ENCODE data around the gene NANOS3.

The NANOS3 gene

DNA sequence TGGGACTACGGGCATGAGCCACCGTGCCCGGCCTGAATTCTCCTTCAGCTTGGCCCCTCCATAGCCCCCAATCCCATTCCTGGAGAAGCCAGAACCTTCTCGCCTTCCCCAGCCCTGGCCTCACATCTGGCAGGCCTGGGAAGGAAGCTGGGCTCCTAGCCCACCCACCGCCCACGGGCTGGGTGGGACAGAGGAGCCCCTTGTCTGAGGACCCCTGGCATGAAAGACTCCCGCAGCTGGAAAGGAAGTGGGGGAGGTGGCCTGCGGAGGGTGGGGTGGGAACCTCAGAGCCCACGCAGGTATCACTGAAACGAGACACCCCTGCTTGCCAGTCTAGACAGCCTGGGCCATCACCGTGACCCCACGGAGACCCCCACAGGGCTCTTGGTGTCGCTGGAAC, 7.7 kb upstream of the NANOS3 start:
- ATAC-seq = no peak
- H3K4me1 Mint-ChIP-seq = peaks cover 24% of the 10 kb centered on the region
- no peaks in the 10 kb centered on the region for H3K9me3 Mint-ChIP-seq
- H3K36me3 Mint-ChIP-seq = no peaks in the 10 kb centered on the region
- DNase-seq (ENCODE audit: low spot score in 2 of 2) = no peak
- H3K4me3 Mint-ChIP-seq = no peak overlapping the region
- no peak overlapping the region for H3K27ac Mint-ChIP-seq

DNA sequence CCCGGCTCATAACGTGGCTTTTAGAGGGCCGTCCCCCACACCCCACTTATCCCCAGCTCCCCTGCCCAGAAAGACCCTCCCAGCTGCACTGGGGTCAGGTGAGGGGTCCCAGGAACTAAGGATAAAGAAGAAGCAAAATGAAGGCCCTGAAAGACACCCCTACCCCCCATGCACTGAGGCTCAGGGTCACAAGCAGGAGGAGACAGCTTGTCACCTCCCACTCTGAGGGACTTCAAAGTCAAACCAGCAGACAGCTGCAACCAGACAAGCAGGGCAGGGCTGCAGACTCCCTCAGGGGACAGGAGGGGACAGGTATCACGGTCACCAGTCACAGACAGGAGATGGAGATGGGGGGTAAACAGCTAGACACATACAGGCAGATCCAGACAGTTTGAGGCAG, 6.1 kb upstream of the NANOS3 start:
- ATAC-seq (no peak), DNase-seq (ENCODE audit: low spot score in 2 of 2) (no peak)
- H3K36me3 Mint-ChIP-seq = no peaks in the 10 kb centered on the region
- H3K27ac Mint-ChIP-seq = no peak overlapping the region
- no peak overlapping the region for H3K4me3 Mint-ChIP-seq
- H3K9me3 Mint-ChIP-seq = no peaks in the 10 kb centered on the region
- H3K4me1 Mint-ChIP-seq = peaks cover 18% of the 10 kb centered on the region

DNA sequence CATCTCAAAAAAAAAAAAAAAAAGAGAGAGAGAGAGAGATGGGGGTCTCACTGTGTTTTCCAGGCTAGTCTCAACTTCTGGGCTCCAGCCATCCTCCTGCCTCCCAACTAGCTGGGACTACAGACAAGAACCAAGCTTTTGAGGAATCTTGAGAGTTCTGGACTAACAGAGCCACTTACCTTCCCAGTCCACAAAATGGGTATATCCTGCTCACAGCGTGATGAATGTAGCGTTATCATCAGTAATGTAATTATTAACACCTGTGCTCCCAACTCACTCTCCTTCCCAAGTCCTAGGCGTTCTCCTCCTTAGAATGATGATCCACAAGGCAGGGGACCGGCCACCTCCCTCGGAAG, 4.6 kb upstream of the NANOS3 start:
- Mint-ChIP-seq H3K4me3 (peak overlapping the region; percentile 51), H3K4me1 (peaks cover 9% of the 10 kb centered on the region), H3K27ac (no peak overlapping the region), H3K9me3 (no peaks in the 10 kb centered on the region), H3K36me3 (no peaks in the 10 kb centered on the region)
- DNase-seq (ENCODE audit: low spot score in 2 of 2) = no peak
- ATAC-seq = no peak

- ATAC-seq (peak; percentile 69), DNase-seq (ENCODE audit: low spot score in 2 of 2) (peak in 1 of 2 donors; percentile 71)
- Mint-ChIP-seq H3K27ac (no peak overlapping the region), H3K4me3 (peak overlapping the region; percentile 51), H3K36me3 (no peaks in the 10 kb centered on the region), H3K9me3 (no peaks in the 10 kb centered on the region), H3K4me1 (peaks cover 9% of the 10 kb centered on the region)
Observed at GRCh38 chr19:13872695-13873389, 4.1 kb upstream of the NANOS3 start.

- no peak for DNase-seq (ENCODE audit: low spot score in 2 of 2)
- Mint-ChIP-seq H3K36me3 (no peaks in the 10 kb centered on the region), H3K9me3 (no peaks in the 10 kb centered on the region), H3K4me3 (no peak overlapping the region), H3K27ac (no peak overlapping the region), H3K4me1 (peaks cover under 1% of the 10 kb centered on the region)
- no peak for ATAC-seq
Observed at GRCh38 chr19:13873834-13874515, 3.0 kb upstream of the NANOS3 start.

DNA sequence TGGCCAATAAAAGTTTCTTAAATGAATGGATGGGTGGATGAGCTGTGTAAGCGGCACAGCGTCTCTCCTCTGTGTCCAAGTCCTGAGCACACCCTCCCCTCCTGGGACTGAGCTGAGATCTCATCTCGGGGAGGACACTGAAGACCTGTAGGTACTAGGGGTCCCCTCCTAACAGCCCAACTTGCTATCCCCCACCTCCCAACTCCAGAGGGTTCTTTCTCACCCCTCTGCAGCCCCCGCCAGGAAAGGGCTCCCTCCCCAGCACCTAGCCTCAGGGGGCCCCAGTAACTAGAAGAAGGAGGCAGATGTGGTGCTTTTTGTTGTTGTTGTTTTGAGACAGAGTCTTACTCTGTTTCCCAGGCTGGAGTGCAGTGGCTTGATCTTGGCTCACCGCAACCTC, 1.1 kb upstream of the NANOS3 start:
- DNase-seq (ENCODE audit: low spot score in 2 of 2) = no peak

GRCh38 chr19:13877303-13877702, 369 bp downstream of the NANOS3 start:
- H3K9me3 Mint-ChIP-seq = no peaks in the 10 kb centered on the region
- ATAC-seq = no peak
- no peak for DNase-seq (ENCODE audit: low spot score in 2 of 2)
- no peak overlapping the region for H3K27ac Mint-ChIP-seq
- peaks cover 21% of the 10 kb centered on the region for H3K4me1 Mint-ChIP-seq
- H3K36me3 Mint-ChIP-seq = peaks cover 11% of the 10 kb centered on the region
- no peak overlapping the region for H3K4me3 Mint-ChIP-seq

More for the DNA sequence above, 1.1 kb upstream of the NANOS3 start:
- no peaks in the 10 kb centered on the region for H3K36me3 Mint-ChIP-seq
- ATAC-seq = no peak
- H3K9me3 Mint-ChIP-seq = no peaks in the 10 kb centered on the region
- no peak overlapping the region for H3K27ac Mint-ChIP-seq
- no peak overlapping the region for H3K4me3 Mint-ChIP-seq
- peaks cover 6% of the 10 kb centered on the region for H3K4me1 Mint-ChIP-seq

DNA sequence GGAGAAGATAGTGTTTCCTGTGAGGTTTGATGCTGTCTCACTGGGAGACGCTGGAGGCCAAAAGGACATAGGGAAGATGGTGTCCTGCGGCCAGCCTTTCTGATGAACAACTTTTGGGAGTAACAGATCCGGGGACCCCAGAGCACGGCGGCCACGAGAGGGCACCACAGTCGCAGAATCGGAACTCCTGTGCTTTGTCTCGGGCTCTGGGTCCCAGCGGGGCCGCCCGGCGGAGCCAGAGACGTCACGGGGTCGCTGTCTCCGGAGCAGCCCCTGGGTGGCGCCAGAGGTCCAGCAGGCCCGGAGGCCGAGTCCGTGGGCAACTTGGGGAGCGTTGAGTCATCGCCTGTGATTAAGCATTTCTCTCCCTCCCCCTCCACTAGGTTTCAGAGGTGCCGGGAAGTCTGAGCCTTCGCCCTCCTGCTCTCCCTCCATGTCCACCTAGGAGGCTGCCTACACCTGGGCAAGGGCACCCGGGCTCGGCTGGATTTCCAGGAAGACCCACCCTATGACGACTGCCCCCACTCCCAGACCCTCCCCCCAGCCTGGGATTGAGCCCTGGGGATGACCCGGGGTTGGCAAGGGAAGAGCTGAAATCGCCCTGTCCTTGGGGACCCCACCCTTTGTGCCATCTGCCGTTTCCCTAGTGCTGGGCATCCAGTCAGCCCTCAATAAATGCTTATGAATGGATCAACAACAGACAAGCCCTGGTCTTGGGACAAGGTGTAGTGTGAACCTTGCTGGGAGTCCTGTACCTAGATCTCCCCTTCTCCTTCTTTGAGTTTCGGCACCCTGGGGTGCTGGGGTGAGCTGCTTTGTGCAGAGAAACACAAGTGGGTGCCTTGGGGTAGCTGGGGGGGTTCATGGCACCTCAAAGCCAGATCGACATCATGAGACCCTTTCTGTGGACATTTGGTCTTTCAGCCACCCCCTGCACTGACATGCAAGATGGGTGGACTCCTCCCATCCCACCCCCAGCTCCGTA, 3.4 kb downstream of the NANOS3 start:
- Mint-ChIP-seq H3K9me3 (no peaks in the 10 kb centered on the region), H3K4me3 (peak overlapping the region; percentile 72), H3K4me1 (peaks cover 47% of the 10 kb centered on the region), H3K27ac (peak overlapping the region; percentile 88), H3K36me3 (peaks cover 11% of the 10 kb centered on the region)
- ATAC-seq (peak; percentile 92), DNase-seq (ENCODE audit: low spot score in 2 of 2) (peak; percentile 100)

GRCh38 chr19:13881251-13881691, 4.3 kb downstream of the NANOS3 start:
- H3K27ac Mint-ChIP-seq = peak overlapping the region; percentile 88
- peak in 1 of 2 donors; percentile 67 for DNase-seq (ENCODE audit: low spot score in 2 of 2)
- peaks cover 57% of the 10 kb centered on the region for H3K4me1 Mint-ChIP-seq
- H3K9me3 Mint-ChIP-seq = no peaks in the 10 kb centered on the region
- peaks cover 11% of the 10 kb centered on the region for H3K36me3 Mint-ChIP-seq
- no peak for ATAC-seq
- H3K4me3 Mint-ChIP-seq = peak overlapping the region; percentile 72

GRCh38 chr19:13881692-13882418, 4.9 kb downstream of the NANOS3 start:
- peak; percentile 75 for ATAC-seq
- H3K27ac Mint-ChIP-seq = peak overlapping the region; percentile 88
- DNase-seq (ENCODE audit: low spot score in 2 of 2) = peak in 1 of 2 donors; percentile 72
- peaks cover 11% of the 10 kb centered on the region for H3K36me3 Mint-ChIP-seq
- no peaks in the 10 kb centered on the region for H3K9me3 Mint-ChIP-seq
- peaks cover 62% of the 10 kb centered on the region for H3K4me1 Mint-ChIP-seq
- peak overlapping the region; percentile 72 for H3K4me3 Mint-ChIP-seq

GRCh38 chr19:13882419-13882795, 5.5 kb downstream of the NANOS3 start:
- Mint-ChIP-seq H3K4me3 (peak overlapping the region; percentile 72), H3K27ac (peak overlapping the region; percentile 88), H3K36me3 (peaks cover 11% of the 10 kb centered on the region), H3K4me1 (peaks cover 68% of the 10 kb centered on the region), H3K9me3 (no peaks in the 10 kb centered on the region)
- ATAC-seq (no peak), DNase-seq (ENCODE audit: low spot score in 2 of 2) (no peak)

DNA sequence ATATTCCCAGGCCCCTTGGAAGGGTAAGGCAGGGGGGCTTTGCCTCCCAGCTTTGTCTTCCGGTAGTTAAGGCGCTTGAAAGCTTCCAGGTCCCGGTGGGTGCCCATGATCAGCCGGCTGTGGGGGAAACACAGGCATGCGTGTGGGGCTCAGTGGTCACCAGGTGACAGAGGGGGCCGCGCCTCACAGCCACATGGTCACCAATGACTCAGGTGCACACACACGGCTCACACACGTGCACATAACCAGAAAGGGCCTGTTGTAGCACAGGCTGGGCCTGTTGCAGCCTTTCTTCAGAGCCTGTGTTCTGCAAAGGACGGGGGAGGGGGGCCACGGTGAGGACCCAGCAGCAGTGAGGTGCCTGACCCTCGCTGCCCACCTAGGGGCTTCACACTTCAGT, 5.9 kb downstream of the NANOS3 start:
- peak overlapping the region; percentile 72 for H3K4me3 Mint-ChIP-seq
- H3K4me1 Mint-ChIP-seq = peaks cover 71% of the 10 kb centered on the region
- H3K36me3 Mint-ChIP-seq = peaks cover 11% of the 10 kb centered on the region
- no peak overlapping the region for H3K27ac Mint-ChIP-seq
- ATAC-seq = no peak
- H3K9me3 Mint-ChIP-seq = no peaks in the 10 kb centered on the region
- no peak for DNase-seq (ENCODE audit: low spot score in 2 of 2)

- H3K4me1 Mint-ChIP-seq = peaks cover 71% of the 10 kb centered on the region
- no peak overlapping the region for H3K4me3 Mint-ChIP-seq
- H3K27ac Mint-ChIP-seq = peak overlapping the region; percentile 57
Observed at GRCh38 chr19:13883516-13884064, 6.7 kb downstream of the NANOS3 start.

DNA sequence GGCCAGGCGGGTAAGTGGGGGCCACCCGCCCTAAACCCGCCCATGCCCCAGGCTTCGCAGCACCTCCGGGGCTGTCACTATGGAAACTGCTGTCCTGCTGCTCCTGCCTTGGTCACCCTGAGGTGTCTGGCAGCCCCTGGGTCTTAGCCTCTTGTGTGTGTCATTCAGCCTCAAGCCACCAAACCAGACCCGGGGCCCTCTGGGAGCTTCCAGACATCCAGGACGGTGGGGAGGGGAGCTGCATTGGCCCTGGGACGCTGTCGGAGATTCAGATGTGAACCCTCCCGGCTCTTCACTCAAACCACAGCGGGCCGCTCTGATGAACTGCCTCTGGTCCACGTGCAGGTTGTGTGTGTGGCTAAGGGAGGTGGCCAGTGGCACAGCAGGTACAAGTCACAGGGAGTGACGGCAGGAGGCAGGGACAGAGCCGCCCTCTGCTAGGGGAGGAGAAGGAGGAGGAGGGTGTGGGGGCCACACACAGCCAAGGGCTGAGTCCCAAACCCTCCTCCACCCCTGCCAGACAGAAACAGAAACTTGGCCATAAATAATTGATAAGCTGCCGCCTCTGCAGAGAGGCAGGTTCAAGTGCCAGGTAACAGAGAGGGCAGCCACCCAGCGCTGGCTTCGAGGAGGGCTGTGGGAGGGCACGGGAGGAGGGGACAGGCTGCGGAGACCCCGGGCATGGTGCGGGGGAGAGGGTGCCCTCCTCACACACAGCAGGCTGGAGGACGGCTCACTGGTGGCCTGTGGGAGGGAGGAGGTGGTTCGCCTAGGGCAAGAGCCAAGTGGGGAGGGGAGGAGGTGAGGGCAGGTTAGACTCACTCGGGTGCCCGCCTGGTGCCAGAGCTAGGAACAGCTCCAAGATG, 8.0 kb downstream of the NANOS3 start:
- Mint-ChIP-seq H3K9me3 (no peaks in the 10 kb centered on the region), H3K36me3 (peaks cover 11% of the 10 kb centered on the region), H3K4me3 (no peak overlapping the region), H3K27ac (no peak overlapping the region), H3K4me1 (peaks cover 71% of the 10 kb centered on the region)
- ATAC-seq = no peak
- no peak for DNase-seq (ENCODE audit: low spot score in 2 of 2)

More at GRCh38 chr19:13883516-13884064, 6.7 kb downstream of the NANOS3 start:
- Mint-ChIP-seq H3K9me3 (no peaks in the 10 kb centered on the region), H3K36me3 (peaks cover 11% of the 10 kb centered on the region)
- ATAC-seq (no peak), DNase-seq (ENCODE audit: low spot score in 2 of 2) (no peak)
